ENCODE measurements around the gene ORAI3.

The ORAI3 gene

GRCh38 chr16:30992931-30993816 is 44.3 kb downstream of the ORAI3 start:
- no peak for DNase-seq

DNA sequence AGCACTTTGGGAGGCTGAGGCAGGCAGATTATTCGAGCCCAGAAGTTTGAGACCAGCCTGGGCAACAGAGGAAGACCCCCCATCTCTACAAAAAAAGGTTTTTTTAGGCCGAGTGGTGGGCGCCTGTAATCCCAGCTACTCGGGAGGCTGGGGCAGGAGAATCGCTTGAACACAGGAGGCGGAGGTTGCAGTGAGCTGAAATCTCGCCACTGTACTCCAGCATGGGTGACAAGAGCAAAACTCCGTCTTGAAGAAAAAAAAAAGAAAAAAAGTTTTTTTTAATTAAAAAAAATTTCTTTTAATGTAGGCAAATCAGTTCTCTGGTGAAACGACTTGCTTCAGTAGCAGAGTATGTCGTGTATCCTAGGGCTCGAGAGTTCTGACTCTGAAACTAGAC is 47.1 kb downstream of the ORAI3 start:
- no peak for DNase-seq

- peak; percentile 87 for DNase-seq
Measured at GRCh38 chr16:30996324-30996984, 47.6 kb downstream of the ORAI3 start.

GRCh38 chr16:30996985-30997724 is 48.3 kb downstream of the ORAI3 start:
- DNase-seq = peak; percentile 98

- DNase-seq = peak; percentile 98
Measured at GRCh38 chr16:30997725-30998711, 49.1 kb downstream of the ORAI3 start.

GRCh38 chr16:30998852-30999761 is 50.2 kb downstream of the ORAI3 start:
- no peak for DNase-seq

DNA sequence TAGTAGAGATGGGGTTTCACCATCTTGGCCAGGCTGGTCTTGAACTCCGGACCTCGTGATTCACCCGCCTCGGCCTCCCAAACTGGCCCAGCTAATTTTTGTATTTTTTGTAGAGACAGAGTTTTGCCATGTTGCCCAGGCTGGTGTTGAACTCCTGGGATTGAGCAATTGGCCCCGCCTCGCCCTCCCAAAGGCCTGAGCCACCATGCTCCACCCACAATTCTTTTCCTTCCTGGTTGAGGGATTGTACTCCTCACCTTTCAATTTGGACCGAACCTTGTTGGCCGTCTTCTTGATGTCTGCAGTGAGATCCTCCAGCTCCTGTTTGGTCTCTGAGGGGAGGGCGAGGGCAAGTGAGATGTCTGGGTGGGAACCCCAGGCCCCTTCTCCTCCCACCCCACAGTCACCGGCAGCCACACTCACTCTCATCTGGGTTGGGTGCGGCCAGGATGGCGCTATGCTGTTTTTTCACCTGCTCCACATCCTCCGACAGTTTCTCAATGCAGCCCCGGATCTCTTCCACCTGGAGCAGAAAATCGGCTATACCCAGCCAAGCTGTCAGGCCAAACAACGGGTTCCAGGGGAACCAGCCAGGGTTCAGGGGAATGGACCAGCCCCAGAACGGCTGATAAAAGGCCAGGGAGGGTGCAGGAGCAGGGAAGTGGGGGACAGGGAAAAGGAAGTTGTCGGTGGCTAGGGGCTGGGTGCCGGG is 52.0 kb downstream of the ORAI3 start:
- no peak for DNase-seq

- DNase-seq = no peak
Measured at GRCh38 chr16:31001507-31002249, 52.8 kb downstream of the ORAI3 start.

GRCh38 chr16:31002250-31002700 is 53.4 kb downstream of the ORAI3 start:
- no peak for DNase-seq

DNA sequence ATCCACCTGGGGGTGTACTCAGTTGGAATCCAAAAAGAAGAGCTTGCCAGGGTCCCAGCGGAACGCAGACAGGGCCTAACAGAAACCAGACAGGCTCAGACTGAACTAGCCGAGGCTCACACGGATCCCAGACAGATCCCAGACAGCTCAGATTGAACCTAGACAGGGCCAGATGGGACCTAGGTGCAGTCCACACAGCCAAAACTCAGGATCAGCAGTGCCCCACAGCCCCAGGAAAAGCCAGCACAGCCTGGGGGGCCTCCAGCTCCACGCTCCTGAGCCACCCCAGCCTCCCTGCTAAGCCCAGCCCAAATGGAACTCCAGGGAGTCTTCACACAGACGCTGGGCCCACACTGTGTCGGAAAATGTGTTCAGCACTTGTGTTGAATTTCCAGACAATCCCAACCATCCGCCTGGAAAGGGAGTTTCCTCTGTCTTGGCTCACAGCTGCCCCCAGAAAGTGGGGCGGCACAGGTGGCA is 54.0 kb downstream of the ORAI3 start:
- DNase-seq = no peak

GRCh38 chr16:31003744-31004143 is 54.9 kb downstream of the ORAI3 start:
- no peak for DNase-seq
